KOPT-K1 (cell line): ENCODE measurements around the gene VSTM2B.

Source experiments
- H3K27ac ChIP-seq: fragments of 200-600 bp; sonication (generic); 2 replicates; pipeline ENCODE4 v1.5.1; 2016; ENCODE audit warnings: antibody characterized with exemption, mild to moderate bottlenecking, low read depth, low read length; ENCODE audit not compliant: poor library complexity, severe bottlenecking
- H3K36me3 ChIP-seq: fragments of 200-600 bp; sonication (generic); 2 replicates; pipeline ENCODE4 v1.5.1; 2017; ENCODE audit warnings: antibody characterized with exemption, mild to moderate bottlenecking, low read length, moderate library complexity; ENCODE audit not compliant: insufficient read depth
- H3K9me3 ChIP-seq: fragments of 200-600 bp; sonication (generic); 2 replicates; pipeline ENCODE4 v1.5.1; 2017; ENCODE audit warnings: antibody characterized with exemption, low read length, mild to moderate bottlenecking; ENCODE audit not compliant: insufficient read depth, poor library complexity, severe bottlenecking

VSTM2B gene

DNA sequence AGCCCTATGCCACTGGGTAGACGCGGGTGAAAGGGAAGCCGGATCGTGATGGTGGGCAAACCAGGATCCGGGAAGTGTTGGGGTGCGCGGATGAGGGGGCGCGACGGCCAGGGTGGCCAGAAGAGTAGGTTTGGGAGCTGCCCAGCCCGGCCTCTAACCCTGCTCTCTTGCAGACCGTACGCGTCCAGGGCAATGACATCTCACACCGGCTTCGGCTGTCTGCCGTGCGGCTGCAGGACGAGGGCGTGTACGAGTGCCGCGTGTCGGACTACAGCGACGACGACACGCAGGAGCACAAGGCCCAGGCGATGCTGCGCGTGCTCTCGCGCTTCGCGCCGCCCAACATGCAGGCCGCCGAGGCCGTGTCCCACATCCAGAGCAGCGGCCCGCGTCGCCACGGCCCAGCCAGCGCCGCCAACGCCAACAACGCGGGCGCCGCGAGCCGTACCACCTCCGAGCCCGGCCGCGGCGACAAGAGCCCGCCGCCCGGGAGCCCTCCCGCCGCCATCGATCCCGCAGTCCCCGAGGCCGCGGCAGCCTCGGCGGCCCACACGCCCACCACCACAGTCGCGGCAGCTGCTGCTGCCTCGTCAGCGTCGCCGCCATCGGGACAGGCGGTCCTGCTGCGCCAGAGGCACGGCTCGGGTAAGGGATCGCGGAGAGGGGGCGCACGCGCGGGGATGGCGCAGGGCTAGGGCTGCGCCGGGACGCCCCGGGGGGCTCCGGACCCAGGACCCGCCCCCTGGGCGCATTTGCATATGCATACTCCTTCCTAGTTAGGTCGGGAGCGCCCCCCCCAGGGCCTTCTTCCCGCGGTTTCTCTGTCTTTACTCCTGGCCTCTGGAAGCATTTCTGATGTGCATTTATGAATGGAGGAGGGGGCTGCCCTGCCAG, 4.1 kb downstream of the VSTM2B start:
- H3K27ac ChIP-seq, result no peak overlapping the region
- no peaks in the 10 kb centered on the region for H3K36me3 ChIP-seq
- H3K9me3 ChIP-seq, result no peaks in the 10 kb centered on the region

DNA sequence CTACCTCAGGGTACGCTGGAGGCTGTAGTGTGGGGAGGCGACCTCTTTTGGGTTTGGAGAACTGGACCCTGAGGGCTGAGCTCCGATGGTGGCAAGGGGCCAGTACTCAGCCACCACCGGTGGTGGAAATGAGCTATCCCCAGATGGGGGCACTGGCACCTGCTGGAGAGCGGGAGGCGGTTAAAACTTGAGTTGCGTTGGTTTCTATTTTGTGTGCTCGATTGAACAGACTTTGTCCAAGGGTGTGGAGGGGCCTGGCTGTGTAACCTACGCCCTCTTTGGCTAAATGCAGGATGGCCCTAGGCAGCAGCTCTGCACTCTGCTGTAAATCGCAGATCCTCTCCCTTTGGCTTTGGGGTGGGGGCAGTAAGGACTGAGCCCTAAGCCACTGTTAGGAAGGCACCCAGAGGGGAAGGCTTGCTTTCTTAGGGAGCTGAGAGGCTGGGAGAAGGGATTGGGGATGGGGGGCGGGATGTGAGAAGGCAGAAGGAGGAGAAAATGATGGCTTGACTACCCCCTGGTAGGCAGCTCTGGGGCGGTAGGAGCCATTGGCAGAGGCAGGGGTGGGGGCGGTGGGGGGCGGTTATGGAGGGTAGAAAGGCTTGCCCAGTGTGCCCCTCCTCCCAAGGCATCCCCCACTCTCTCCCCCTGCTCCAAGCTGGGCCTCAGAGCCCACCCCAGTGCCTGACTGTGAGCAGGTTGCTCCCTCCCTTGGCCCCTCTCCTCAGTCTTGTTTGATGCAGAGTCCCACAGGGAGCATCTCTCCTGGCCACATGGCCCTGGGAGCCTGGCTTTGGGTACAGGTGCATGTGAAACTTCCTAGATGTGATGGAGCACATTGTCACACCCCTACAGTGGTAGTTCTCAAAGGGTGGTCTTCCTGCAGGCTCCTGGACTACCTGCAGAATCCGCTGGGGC, 5.0 kb downstream of the VSTM2B start:
- H3K36me3 ChIP-seq, result no peaks in the 10 kb centered on the region

DNA sequence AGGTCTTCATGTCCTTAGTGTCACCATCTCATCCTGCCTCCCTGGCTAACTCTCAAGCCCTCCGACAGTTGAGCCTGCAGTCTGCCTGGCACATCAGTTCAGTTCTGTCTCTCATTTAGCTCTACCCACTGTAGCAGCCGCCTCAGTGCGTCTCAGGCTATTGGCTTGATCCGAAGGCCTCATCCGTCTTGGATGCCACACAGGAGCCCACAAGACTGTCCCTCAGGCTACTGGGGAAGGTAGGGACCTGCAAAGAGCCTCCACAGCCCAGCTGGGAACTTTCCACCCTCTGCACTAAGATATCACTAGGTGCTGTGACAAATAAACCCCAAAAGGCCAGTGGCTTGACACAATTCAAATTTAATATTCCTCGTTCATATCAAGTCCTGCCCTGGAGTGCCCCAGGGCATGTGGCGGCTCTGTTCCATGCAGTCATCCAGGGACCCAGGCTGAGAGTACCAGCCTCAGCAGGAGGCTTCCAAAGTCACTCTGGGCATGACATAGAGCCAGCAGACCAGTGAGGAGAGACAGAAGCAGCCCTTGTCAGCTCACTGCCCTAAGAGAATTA, 5.7 kb downstream of the VSTM2B start:
- Histone ChIP-seq H3K27ac (no peak overlapping the region), H3K9me3 (no peaks in the 10 kb centered on the region), H3K36me3 (no peaks in the 10 kb centered on the region)

More for the DNA sequence above, 5.0 kb downstream of the VSTM2B start:
- Histone ChIP-seq H3K9me3 (no peaks in the 10 kb centered on the region), H3K27ac (no peak overlapping the region)

DNA sequence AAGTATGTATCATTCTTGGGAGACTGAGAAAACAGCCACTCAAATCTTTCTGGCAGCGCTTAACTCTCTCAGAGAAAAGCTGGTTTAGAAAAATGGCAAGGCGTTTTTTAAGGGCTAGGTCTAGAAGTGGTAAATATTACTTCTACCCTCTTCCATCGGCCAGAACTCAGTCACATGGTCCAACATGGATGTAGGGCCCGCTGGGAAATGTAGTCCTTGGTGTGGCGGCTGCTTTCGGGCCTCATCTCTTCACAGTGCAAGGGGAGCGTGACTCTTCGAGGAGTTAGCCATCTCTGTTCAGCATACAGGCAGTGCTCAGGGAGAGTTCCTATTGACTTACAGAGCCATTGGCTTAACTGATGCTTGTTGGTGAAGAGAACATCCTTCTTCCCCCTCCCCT, 6.3 kb downstream of the VSTM2B start:
- Histone ChIP-seq H3K9me3 (no peaks in the 10 kb centered on the region), H3K27ac (no peak overlapping the region), H3K36me3 (no peaks in the 10 kb centered on the region)

DNA sequence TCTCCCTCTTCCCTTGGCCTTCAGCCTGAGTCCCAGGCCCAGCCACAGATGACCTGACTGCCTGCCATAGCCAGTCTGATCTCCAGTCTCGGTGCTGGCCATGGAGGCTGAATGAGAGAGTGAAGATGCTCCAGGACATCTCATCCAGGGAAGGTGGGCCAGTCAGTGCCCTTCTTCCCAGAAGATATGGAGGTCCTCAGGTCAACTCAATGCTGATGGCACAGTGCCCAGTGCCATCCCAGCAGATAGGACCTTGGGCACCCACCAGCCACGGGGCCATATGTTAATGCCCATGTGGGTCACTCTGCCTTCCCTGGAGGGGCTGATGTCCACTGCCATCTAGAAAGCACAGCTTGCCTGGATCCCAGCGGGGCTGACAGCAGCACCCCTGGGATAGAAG, 7.2 kb downstream of the VSTM2B start:
- no peaks in the 10 kb centered on the region for H3K36me3 ChIP-seq
- no peaks in the 10 kb centered on the region for H3K9me3 ChIP-seq
- H3K27ac ChIP-seq, result no peak overlapping the region

DNA sequence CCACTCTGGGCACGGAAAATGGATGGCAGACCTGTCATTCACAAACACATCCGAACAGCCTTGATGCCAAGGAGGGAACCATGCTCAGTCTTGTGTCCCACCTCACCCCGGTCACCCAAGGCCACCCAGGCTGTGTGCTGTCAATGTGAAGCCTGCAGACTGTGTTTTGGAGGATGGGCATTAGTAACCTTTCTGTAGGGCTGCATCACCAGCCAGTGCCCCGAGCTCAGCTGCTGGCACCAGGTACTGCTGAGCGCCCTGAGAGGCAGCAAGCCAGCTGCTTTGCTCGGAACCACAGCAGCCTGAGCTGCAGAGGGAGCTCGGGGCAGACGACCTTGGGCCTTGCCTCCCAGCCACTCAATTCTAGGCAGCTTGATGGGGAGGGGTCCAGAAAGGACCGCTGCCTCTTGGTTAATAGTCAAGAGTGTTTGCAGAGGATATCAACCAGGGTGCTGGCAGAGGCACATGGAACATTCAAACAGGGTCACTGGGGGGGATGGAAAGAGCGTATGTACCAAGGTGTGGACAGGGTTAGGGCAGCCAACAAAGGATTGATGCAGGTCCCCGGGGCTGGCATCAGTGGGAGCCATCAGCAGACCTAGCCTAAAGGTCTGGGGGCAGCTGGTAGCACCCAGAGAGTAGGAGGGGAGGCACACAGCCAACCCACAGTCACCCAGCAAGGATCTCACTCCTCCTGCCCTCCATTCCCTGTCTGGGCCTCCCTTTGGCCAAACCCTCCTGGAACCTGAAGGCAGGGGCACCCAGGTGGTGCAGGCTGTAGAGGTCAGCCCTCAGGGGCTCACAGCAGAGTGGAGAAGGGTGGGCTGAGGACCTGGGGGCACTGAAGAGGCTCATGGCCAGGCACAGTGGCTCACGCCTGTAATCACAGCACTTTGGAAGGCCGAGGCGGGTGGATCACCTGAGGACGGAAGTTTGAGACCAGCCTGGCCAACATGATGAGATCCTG, 8.1 kb downstream of the VSTM2B start:
- Histone ChIP-seq H3K36me3 (no peaks in the 10 kb centered on the region), H3K27ac (no peak overlapping the region), H3K9me3 (no peaks in the 10 kb centered on the region)

DNA sequence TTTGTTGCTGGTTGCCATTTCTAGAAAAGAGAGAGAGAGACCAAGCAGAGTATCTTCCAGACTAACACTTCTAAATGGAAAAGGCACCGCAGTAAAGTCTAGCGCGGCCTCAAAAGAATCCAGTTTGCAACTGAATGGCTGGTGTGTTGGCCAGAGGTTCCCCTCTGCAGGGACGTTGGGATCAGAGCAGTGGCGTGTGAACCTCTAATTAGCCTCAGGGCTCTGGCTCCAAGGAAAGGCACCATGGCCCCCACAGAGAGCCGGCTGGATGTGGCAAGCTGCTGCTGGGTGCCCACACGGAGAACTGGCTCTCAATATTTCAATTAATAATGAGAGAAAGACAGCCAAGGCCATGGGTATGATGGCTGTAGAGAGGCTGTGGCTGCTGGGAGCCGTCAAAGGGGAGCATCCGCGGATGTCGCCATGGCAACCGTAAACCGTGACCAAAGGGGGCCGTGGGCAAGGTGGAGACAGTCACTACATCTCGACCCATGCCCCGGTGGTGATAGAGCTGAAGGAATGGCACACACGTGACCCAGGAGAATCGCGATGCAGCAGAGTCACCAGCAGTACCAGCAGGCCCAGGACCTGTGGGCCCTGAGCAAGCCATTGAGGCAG, 9.5 kb downstream of the VSTM2B start:
- Histone ChIP-seq H3K9me3 (no peaks in the 10 kb centered on the region), H3K36me3 (no peaks in the 10 kb centered on the region), H3K27ac (no peak overlapping the region)

DNA sequence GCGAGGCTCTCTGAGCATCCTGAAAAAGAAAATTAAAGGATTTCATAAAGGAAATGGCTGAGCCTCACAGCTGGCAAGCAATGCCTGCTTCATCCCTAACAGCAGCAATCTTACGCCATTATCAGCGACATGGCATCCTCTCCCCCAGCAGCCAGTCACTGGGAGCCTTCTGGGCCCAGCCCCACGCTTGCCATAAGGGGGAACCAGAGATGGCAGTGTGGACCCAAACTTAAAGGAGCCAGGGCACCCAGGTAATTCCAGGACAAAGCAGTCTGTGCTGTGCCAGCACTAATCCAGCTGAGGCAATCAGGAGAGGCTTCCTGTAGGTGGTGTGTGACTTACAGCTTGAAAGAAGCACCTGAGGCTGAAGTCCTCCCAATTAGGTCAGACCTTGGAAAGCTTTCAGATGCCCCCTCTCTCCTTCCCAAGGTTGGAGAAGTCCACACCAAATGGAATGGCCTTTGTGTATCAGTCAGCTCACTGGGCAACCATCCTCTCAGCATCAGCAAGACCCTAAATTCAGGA, 10.3 kb downstream of the VSTM2B start:
- Histone ChIP-seq H3K9me3 (no peaks in the 10 kb centered on the region), H3K36me3 (no peaks in the 10 kb centered on the region), H3K27ac (no peak overlapping the region)

DNA sequence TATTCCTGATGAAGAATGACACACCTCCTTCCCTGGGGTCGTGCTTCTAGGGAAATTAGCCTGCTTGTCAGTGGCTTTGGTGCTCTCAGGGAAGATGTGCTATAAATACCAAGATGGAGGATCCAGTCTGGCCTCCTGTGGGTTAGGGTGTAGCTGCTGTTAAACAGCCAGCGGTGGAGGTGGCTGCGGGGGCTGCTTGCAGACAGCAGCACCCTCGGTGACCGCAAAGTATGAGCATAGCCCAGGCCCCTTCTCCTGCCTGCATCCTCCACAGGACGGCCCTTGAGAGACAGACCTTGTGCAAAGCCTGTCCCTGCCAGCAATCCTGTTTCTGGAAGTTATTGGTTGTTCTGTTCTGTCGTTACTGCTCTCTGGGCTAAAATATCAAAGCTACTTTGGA, 11.4 kb downstream of the VSTM2B start:
- no peaks in the 10 kb centered on the region for H3K9me3 ChIP-seq
- H3K27ac ChIP-seq, result no peak overlapping the region

DNA sequence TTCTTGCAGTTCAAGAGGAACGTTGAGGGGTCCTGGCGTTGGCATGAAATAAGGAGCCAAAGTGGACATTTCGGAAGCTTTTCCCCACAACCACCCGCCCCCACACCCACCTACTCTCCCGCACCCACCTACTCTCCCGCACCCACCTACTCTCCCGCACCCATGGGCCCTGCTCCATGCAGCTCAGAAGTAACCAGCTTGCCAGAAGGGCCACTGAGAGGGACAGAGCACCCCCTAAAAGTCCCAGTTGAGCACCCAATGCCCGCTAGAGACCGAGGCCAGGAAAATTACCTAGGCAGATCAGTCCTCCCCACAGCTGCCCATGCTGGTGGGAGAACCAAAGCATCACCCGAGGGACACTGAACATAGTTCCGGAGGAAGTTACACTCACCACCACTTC, 11.8 kb downstream of the VSTM2B start:
- H3K9me3 ChIP-seq, result no peaks in the 10 kb centered on the region
- no peak overlapping the region for H3K27ac ChIP-seq
- H3K36me3 ChIP-seq, result no peaks in the 10 kb centered on the region

More for the DNA sequence above, 11.4 kb downstream of the VSTM2B start:
- H3K36me3 ChIP-seq, result no peaks in the 10 kb centered on the region

DNA sequence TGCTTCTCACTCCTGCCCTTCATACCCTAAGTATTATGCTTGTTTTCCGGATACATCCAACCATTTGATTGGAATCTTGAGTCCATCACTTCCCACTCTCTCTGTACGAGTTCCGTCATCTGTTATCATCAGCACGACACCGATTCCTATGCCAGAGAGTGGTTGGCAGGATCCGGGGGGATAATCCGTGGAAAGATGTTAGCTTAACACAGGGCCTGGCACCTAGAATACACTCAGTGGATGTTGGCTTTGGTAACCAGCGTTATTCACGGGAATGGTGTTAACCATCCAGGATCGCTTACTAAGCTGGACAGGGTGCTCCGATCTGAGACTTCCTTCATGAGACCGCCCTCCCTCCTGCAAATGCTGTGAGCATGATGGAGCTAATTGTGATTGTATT, 12.4 kb downstream of the VSTM2B start:
- no peaks in the 10 kb centered on the region for H3K9me3 ChIP-seq
- H3K27ac ChIP-seq, result no peak overlapping the region
- no peaks in the 10 kb centered on the region for H3K36me3 ChIP-seq

DNA sequence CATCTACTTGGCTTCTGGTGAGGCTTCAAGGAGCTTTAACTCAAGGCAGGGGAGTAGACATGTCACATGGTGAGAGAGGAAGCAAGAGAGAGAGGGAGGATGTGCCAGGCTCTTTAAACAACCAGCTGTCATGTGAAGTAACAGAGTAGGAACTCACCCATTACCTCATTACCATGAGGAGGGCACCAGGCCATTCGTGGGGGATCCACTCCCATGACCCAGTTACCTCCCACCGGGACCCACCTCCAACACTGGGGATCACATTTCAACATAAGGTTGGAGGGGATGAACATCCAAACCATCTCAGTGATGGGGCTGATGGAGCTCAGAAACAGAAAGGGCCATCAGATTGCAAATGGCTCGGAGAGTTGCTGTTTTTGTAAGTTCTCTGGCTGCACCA, 12.9 kb downstream of the VSTM2B start:
- H3K27ac ChIP-seq, result no peak overlapping the region
- H3K36me3 ChIP-seq, result no peaks in the 10 kb centered on the region
- no peaks in the 10 kb centered on the region for H3K9me3 ChIP-seq

DNA sequence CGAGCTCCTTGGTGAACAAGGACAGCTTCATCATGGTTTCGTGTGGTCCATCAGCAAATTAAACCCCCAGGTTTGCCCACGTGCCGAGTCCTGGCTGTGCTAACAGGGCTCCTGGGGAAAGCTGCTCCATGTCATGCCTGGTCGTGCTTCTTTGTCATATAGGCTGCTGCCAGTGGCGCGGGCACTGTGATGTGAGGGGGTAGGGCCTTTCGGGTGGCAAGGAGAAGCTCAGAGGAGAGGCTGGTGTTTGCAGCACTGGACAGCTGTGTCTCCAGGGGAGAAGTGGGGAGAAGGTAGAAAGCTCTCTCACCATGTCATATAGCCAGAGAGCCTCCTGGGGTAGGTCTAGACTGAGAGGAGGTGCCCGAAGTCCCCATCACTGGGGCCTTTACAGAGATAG, 13.3 kb downstream of the VSTM2B start:
- H3K27ac ChIP-seq, result no peak overlapping the region
- no peaks in the 10 kb centered on the region for H3K9me3 ChIP-seq
- no peaks in the 10 kb centered on the region for H3K36me3 ChIP-seq

DNA sequence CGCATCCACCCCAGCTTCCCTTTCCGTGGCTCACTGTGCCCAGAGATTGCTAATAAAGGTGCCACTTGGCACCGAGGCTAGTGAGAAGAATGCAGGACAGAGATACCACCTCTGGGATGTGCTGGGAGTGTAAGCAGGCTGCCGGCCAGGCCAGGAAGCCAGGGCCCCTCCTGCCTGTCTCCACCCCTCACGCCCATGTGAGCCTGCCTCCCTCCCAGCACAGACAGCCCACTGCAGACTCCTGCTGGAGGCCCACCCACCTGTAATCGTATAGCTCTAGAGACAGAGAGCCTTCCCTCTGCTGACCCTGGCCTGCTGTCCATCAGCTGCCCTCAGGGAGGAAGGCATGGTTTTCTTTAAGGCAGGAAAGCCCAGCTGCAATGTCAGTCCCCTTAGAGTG, 13.9 kb downstream of the VSTM2B start:
- no peak overlapping the region for H3K27ac ChIP-seq
- no peaks in the 10 kb centered on the region for H3K36me3 ChIP-seq
- no peaks in the 10 kb centered on the region for H3K9me3 ChIP-seq
